ENCODE measurements around the gene SLC20A1.

The SLC20A1 gene

DNA sequence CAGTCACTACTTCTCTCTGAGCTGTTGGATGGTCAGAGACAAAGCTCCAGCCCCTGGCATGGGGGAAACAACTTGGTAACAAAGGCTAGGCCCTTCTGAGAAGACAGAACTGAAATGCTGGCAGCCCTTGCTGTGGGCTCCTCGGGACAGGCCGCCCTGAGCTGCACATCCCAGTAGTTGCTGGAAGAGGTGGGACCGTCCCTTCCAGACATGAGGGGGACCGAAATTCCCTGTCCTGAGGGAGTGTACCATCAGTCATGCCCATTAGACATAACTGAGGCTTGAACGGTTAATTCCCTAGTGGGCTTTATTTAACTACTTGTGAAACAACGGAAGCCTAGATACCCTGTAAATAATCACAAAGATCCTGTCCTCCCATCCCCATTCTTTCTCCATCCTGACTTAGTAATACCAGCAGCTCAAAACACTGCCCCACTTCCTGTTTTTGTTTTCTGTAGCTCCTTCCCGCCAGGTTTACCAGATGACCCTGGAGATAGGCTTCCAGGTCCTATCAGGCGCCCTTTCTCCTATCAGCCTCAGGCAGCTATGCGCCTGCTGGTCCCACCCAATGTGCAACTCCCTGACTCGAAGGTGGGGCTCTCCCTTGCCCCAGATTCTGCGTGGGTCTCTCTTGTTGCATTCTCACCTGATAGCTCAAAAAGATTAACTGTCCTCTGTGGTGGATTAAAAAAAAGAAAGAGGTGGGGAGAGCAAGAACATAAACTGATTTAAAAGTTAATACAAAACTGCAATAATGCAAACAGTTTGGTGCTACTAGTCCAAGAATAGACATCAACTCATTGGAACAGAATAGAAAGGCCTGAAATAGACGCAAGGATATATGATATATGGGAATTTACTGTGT, 38.0 kb downstream of the SLC20A1 start:
- no peaks in the 10 kb centered on the region for H4K20me1 ChIP-seq (ENCODE audit: insufficient read depth, low read length)
- H3K9me2 ChIP-seq (ENCODE audit: low read depth, low read length): no peaks in the 10 kb centered on the region
- no peaks in the 10 kb centered on the region for H3K4me1 ChIP-seq (ENCODE audit: insufficient read depth, low read length, severe bottlenecking)
- TF ChIP-seq EZH2 (IDR thresholded peaks at IDR 0.05; ENCODE audit: borderline replicate concordance, low read length): no peak
- TF ChIP-seq, protein P1, sequence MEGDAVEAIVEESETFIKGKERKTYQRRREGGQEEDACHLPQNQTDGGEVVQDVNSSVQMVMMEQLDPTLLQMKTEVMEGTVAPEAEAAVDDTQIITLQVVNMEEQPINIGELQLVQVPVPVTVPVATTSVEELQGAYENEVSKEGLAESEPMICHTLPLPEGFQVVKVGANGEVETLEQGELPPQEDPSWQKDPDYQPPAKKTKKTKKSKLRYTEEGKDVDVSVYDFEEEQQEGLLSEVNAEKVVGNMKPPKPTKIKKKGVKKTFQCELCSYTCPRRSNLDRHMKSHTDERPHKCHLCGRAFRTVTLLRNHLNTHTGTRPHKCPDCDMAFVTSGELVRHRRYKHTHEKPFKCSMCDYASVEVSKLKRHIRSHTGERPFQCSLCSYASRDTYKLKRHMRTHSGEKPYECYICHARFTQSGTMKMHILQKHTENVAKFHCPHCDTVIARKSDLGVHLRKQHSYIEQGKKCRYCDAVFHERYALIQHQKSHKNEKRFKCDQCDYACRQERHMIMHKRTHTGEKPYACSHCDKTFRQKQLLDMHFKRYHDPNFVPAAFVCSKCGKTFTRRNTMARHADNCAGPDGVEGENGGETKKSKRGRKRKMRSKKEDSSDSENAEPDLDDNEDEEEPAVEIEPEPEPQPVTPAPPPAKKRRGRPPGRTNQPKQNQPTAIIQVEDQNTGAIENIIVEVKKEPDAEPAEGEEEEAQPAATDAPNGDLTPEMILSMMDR (IDR thresholded peaks at IDR 0.05; ENCODE audit: low read length): no peak
- no peaks in the 10 kb centered on the region for H3K79me2 ChIP-seq (ENCODE audit: insufficient read depth, low read length)
- H2AFZ ChIP-seq (ENCODE audit: low read length): no peak overlapping the region
- no peaks in the 10 kb centered on the region for H3F3A ChIP-seq (ENCODE audit: insufficient read depth, low read length)
- no peak overlapping the region for H3K9ac ChIP-seq (ENCODE audit: low read length)
- no peaks in the 10 kb centered on the region for H3K9me3 ChIP-seq (ENCODE audit: low read length)
- H3K27me3 ChIP-seq (ENCODE audit: insufficient read depth, low read length): peaks cover 4% of the 10 kb centered on the region; the same call in 1 of the 2 replicates
- H3K4me2 ChIP-seq (ENCODE audit: low read length): no peak overlapping the region
- H3K4me3 ChIP-seq (ENCODE audit: low read depth, low read length, poor library complexity, severe bottlenecking): no peak overlapping the region
- H3K27ac ChIP-seq (ENCODE audit: low read depth, low read length, poor library complexity, severe bottlenecking): no peak overlapping the region
- H3K36me3 ChIP-seq (ENCODE audit: insufficient read depth, low read length): no peaks in the 10 kb centered on the region

DNA sequence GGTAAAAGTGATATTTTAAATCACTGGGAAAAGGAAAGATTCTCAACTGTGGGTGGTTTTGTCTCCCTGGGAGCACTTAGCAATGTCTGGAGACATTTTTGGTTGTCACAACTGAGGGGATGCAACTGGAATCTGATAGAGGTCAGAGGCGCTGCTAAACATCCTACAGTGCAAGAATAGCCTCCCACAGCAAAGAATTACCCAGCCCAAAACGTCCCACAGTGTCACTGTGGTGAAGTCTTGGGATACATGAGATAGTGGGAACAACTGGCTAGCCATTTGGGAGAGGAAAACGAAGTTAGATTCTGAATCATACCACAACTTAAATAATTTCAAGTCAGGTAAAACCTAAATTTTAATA, 38.7 kb downstream of the SLC20A1 start:
- Histone ChIP-seq H3K27ac (ENCODE audit: low read depth, low read length, poor library complexity, severe bottlenecking) (no peak overlapping the region), H3K79me2 (ENCODE audit: insufficient read depth, low read length) (no peaks in the 10 kb centered on the region), H3K36me3 (ENCODE audit: insufficient read depth, low read length) (no peaks in the 10 kb centered on the region), H3K27me3 (ENCODE audit: insufficient read depth, low read length) (peaks cover 4% of the 10 kb centered on the region; the same call in 1 of the 2 replicates), H3K4me2 (ENCODE audit: low read length) (no peak overlapping the region), H3K4me1 (ENCODE audit: insufficient read depth, low read length, severe bottlenecking) (no peaks in the 10 kb centered on the region), H3K9me3 (ENCODE audit: low read length) (no peaks in the 10 kb centered on the region), H3K9me2 (ENCODE audit: low read depth, low read length) (no peaks in the 10 kb centered on the region), H3F3A (ENCODE audit: insufficient read depth, low read length) (no peaks in the 10 kb centered on the region), H2AFZ (ENCODE audit: low read length) (no peak overlapping the region), H3K9ac (ENCODE audit: low read length) (no peak overlapping the region), H4K20me1 (ENCODE audit: insufficient read depth, low read length) (no peaks in the 10 kb centered on the region), H3K4me3 (ENCODE audit: low read depth, low read length, poor library complexity, severe bottlenecking) (no peak overlapping the region)
- TF ChIP-seq EZH2 (IDR thresholded peaks at IDR 0.05; ENCODE audit: borderline replicate concordance, low read length): no peak
- TF ChIP-seq, protein P1 (IDR thresholded peaks at IDR 0.05; ENCODE audit: low read length): no peak

DNA sequence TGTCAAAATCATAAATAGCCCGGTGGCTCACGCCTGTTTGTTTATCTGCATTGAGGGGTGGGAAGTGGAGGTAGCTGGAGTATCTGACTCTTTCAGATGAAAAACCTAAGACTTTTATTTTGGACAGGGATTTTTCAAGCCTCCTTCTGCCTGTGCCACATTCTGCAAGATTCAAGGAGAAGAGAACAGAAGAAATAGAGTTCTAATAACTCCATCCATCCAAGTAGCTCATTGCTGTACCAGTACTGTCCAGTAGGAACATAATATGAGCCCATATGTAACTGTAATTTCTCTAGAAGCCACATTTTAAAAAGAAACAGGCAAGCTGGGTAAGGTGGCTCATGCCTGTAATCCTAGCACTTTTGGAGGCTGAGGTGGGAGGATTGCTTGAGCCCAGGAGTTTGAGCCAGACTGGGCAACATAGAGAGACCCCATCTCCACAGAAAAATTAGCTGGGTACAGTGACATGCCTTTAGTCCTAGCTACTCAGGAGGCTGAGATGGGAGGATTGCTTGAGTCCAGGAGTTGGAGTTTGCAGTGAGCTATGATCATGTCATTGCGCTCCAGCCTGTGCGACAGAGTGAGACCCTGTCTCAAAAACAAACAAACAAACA, 39.6 kb downstream of the SLC20A1 start:
- Histone ChIP-seq H3F3A (ENCODE audit: insufficient read depth, low read length) (no peaks in the 10 kb centered on the region), H3K4me3 (ENCODE audit: low read depth, low read length, poor library complexity, severe bottlenecking) (no peak overlapping the region), H3K27me3 (ENCODE audit: insufficient read depth, low read length) (peaks cover 4% of the 10 kb centered on the region; the same call in 1 of the 2 replicates), H3K4me1 (ENCODE audit: insufficient read depth, low read length, severe bottlenecking) (no peaks in the 10 kb centered on the region), H3K9ac (ENCODE audit: low read length) (no peak overlapping the region), H4K20me1 (ENCODE audit: insufficient read depth, low read length) (no peaks in the 10 kb centered on the region), H3K9me3 (ENCODE audit: low read length) (no peaks in the 10 kb centered on the region), H3K4me2 (ENCODE audit: low read length) (no peak overlapping the region), H3K27ac (ENCODE audit: low read depth, low read length, poor library complexity, severe bottlenecking) (no peak overlapping the region), H3K36me3 (ENCODE audit: insufficient read depth, low read length) (no peaks in the 10 kb centered on the region), H3K9me2 (ENCODE audit: low read depth, low read length) (no peaks in the 10 kb centered on the region), H2AFZ (ENCODE audit: low read length) (no peak overlapping the region), H3K79me2 (ENCODE audit: insufficient read depth, low read length) (no peaks in the 10 kb centered on the region)
- no peak for TF ChIP-seq EZH2 (IDR thresholded peaks at IDR 0.05; ENCODE audit: borderline replicate concordance, low read length)
- TF ChIP-seq, protein P1 (IDR thresholded peaks at IDR 0.05; ENCODE audit: low read length): no peak

All from OCI-LY1 (cell line).